GM12891 (cell line): ENCODE results near the gene HOXD13.

ENCODE experiments used
- PAX5 ChIP-seq: IDR thresholded peaks from 2 replicates; pipeline ENCODE4 v1.6.1; 2011; ENCODE audit warnings: low read length, moderate library complexity, mild to moderate bottlenecking; ENCODE audit not compliant: insufficient read depth, severe bottlenecking
- POLR2A ChIP-seq: IDR thresholded peaks from 2 replicates; pipeline ENCODE4 v1.6.1; 2011; ENCODE audit warnings: low read depth, low read length, control low read depth
- POLR2AphosphoS5 ChIP-seq: IDR thresholded peaks from 2 replicates; pipeline ENCODE4 v1.6.1; 2011; ENCODE audit warnings: low read depth, low read length, control low read depth
- SPI1 ChIP-seq: IDR thresholded peaks from 2 replicates; pipeline ENCODE4 v1.6.1; 2011; ENCODE audit warnings: low read depth, low read length, control low read depth
- TAF1 ChIP-seq: IDR thresholded peaks from 2 replicates; pipeline ENCODE4 v1.6.1; 2011; ENCODE audit warnings: low read depth, low read length, control low read depth

DNA sequence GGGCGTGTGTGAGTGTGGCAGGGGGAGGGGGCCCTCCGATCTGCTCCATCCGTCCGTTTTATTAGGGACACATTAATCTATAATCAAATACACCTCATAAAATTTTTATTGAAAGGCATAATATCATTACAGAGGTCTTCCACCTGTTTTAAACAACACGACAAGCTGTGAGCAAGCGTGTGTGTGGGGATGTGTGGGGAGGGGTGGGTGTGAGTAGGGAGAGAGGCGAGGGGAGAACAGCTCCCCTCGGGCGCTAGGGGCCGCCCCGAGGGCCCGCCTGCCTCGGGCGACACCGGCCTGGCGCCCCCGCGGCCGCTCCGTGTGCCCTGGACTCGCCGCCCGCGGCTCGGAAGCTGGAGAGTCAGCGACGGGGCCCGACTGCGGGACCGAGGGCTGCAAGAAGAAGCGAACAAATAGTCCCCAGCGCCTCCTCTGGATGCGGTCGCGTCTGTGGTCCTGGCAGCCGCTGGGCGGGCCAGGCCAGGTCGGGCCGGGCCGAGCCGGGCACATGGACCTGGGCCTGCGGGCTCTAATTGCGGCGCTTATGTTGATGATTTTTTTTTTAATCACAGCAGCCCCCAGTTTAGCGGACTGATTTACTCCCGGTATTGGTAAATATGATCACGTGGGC, 29.6 kb downstream of the HOXD13 start:
- no peak for TF ChIP-seq POLR2A
- no peak for TF ChIP-seq TAF1
- no peak for TF ChIP-seq POLR2AphosphoS5
- TF ChIP-seq PAX5 = no peak
- no peak for TF ChIP-seq SPI1
